Endothelial cell of umbilical vein (primary cell): Measurements from ENCODE around the gene NCAPG2.

ENCODE experiments used
- CTCF ChIP-seq, 2 donors: IDR thresholded peaks; 1 replicate in 1 of 2; 2 replicates in 1 of 2; pipeline ENCODE4 v1.5.1; 2011; ENCODE audit warnings: low read length in 2 of 2, mild to moderate bottlenecking in 2 of 2, moderate library complexity in 2 of 2, control low read depth in 1 of 2, inconsistent platforms in 1 of 2, low read depth in 1 of 2; ENCODE audit not compliant: insufficient read depth in 1 of 2; ENCODE audit errors: extremely low read depth in 1 of 2
- EZH2 ChIP-seq: IDR thresholded peaks from 2 replicates; pipeline ENCODE4 v1.6.1; 2012; ENCODE audit warnings: borderline replicate concordance, low read depth, mild to moderate bottlenecking, moderate library complexity, low read length, inconsistent platforms; ENCODE audit not compliant: severe bottlenecking
- FOS ChIP-seq: IDR thresholded peaks from 2 replicates; pipeline ENCODE4 v1.6.1; 2011; ENCODE audit warnings: mild to moderate bottlenecking, low read length, moderate library complexity, borderline replicate concordance; ENCODE audit not compliant: insufficient read depth
- GATA2 ChIP-seq: IDR thresholded peaks from 2 replicates; pipeline ENCODE4 v1.7.0; 2011; ENCODE audit warnings: low read depth, mild to moderate bottlenecking, moderate library complexity, mixed read lengths, low read length; ENCODE audit not compliant: insufficient read length, insufficient read depth
- JUN ChIP-seq: IDR thresholded peaks from 2 replicates; pipeline ENCODE4 v1.6.1; 2011; ENCODE audit warnings: borderline replicate concordance, low read depth; ENCODE audit not compliant: insufficient read length, insufficient read depth
- MAX ChIP-seq: IDR thresholded peaks from 2 replicates; pipeline ENCODE4 v1.6.1; 2011; ENCODE audit not compliant: insufficient read depth, insufficient read length
- MYC ChIP-seq: IDR thresholded peaks from one replicate; pipeline ENCODE4 v1.6.1; 2011; ENCODE audit warnings: mild to moderate bottlenecking, low read depth, low read length
- POLR2A ChIP-seq: IDR thresholded peaks from 2 replicates; pipeline ENCODE4 v1.6.1; 2012; ENCODE audit warnings: low read depth, mild to moderate bottlenecking, control low read depth, low read length
- POLR2AphosphoS5 ChIP-seq: IDR thresholded peaks from 2 replicates; pipeline ENCODE4 v1.6.1; 2012; ENCODE audit warnings: low read depth, mild to moderate bottlenecking, control low read depth, low read length, moderate library complexity; ENCODE audit not compliant: insufficient read depth

- TF ChIP-seq CTCF (IDR thresholded peaks at IDR 0.05; ENCODE audit: extremely low read depth in 1 of 2, insufficient read depth in 1 of 2, low read depth in 1 of 2, low read length in 2 of 2), result no peak
- no peak for TF ChIP-seq POLR2A
- TF ChIP-seq MAX, result no peak
- TF ChIP-seq MYC, result no peak
- no peak for TF ChIP-seq EZH2
- no peak for TF ChIP-seq POLR2AphosphoS5
- no peak for TF ChIP-seq FOS
- TF ChIP-seq GATA2, result no peak
- no peak for TF ChIP-seq JUN
Observed at GRCh38 chr7:158581440-158582088, 123.0 kb downstream of the NCAPG2 start.
